HUES64 (cell line): ENCODE data around the gene AIRE.

ENCODE experiments used
- H3K27ac ChIP-seq: 2 replicates; pipeline ENCODE4 v1.7.0; 2013; ENCODE audit warnings: low read depth, low read length, inconsistent platforms
- H3K27me3 ChIP-seq: 2 replicates; pipeline ENCODE4 v1.6.1; 2013; ENCODE audit warnings: mild to moderate bottlenecking, low read length; ENCODE audit not compliant: insufficient read depth
- H3K36me3 ChIP-seq: 2 replicates; pipeline ENCODE4 v1.6.1; 2013; ENCODE audit warnings: mild to moderate bottlenecking, low read length; ENCODE audit not compliant: insufficient read depth
- H3K4me1 ChIP-seq: 2 replicates; pipeline ENCODE4 v1.6.1; 2013; ENCODE audit warnings: mild to moderate bottlenecking, low read length, moderate library complexity; ENCODE audit not compliant: insufficient read depth
- H3K4me3 ChIP-seq: 2 replicates; pipeline ENCODE4 v1.5.1; 2013; ENCODE audit warnings: mild to moderate bottlenecking, low read length, moderate library complexity
- H3K9ac ChIP-seq: 2 replicates; pipeline ENCODE4 v1.6.1; 2013; ENCODE audit warnings: mild to moderate bottlenecking, low read depth, low read length
- H3K9me3 ChIP-seq: 2 replicates; pipeline ENCODE4 v1.6.1; 2013; ENCODE audit warnings: low read depth, low read length; ENCODE audit not compliant: insufficient read depth
- WGBS: fragments of 150-250, 120-280 bp; methylation state at CpG from one replicate; pipeline ENCODE4 v1.1.7; 2013; ENCODE audit warnings: missing lambda C conversion rate; 5-methylcytosine and 5-hydroxymethylcytosine counted together

Gene AIRE

DNA sequence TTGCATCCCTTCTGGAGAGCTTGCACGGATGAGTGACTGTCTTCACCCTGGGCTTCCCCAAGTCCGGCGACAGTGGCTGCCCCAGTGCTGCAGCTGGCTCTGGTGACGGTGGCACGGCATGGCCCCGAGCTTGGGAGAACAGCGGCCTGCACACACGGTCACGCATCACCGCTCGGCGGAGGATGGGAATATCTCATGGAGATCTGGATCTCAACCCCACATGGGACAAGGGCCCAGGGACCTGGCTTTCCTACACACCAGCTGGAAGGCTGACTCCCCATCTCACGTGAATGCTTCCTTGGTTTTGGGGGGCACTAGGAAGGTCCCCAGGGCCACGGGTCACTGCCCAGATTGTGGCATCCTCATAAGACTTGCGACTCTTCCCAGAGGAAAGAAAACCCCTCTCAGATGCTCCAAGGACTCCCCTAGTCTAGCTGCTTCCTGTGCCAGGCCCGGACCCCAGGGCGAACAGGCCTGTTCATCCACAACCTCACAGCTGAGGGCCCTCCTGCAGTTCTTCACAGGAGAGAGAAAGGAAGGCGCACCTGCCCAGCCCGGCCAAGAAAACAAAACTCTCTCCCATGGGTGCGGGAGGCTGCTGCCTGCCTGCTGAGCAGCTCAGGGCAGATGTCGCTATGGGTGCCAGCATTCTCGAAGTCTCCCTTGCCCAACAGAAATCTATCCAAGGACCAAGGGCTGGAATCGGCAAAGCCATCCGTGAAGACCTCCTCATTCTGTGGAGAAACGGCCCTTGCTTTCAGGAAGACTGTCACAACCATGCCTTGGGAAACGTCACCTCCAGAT is 43.6 kb downstream of the AIRE start:
- 94% methylated on average over 26 of the region's 26 CpGs for WGBS
- Histone ChIP-seq H3K4me3 (no peak overlapping the region), H3K27ac (no peak overlapping the region), H3K9me3 (no peaks in the 10 kb centered on the region), H3K27me3 (no peaks in the 10 kb centered on the region), H3K36me3 (peaks cover 20% of the 10 kb centered on the region), H3K4me1 (no peaks in the 10 kb centered on the region), H3K9ac (no peak overlapping the region)

DNA sequence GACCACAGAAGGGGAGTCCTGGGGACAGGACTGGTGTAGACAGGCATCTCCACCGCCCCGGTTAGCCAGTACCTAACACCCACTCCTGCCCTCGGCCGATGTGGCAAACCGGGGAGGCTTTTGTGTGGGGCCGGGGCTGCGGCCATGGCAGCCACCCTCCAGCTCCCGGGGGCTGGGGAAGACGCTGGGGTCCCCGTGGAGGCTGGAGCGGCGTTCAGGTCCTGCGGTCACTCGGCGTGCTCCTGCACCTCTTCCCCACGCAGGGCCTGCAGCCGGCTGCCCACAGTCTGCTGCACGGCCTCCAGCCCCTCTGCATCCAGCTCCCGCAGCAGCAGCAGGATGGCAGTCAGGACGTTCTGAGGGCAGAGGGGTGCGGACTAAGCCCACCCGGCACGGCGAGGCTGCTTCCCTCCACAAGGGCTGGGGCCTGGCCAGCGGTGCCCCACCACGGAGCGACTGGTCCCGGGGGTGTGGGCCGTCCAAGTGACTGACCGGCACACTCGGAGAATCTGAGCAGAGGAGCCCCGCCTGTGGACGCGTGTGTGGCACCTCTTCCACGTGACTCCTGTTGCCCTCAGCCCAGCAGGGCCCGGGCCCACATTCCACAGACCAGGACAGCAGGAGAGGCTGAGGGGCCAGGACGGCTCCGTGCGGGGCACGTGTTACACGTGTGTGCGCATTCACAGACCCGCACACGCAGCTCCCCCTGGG is 44.5 kb downstream of the AIRE start:
- no peaks in the 10 kb centered on the region for H3K4me1 ChIP-seq
- H3K9ac ChIP-seq: no peak overlapping the region
- no peak overlapping the region for H3K4me3 ChIP-seq
- no peaks in the 10 kb centered on the region for H3K9me3 ChIP-seq
- no peaks in the 10 kb centered on the region for H3K27me3 ChIP-seq
- 91% methylated on average over 44 of the region's 44 CpGs for WGBS
- peaks cover 12% of the 10 kb centered on the region for H3K36me3 ChIP-seq
- no peak overlapping the region for H3K27ac ChIP-seq

DNA sequence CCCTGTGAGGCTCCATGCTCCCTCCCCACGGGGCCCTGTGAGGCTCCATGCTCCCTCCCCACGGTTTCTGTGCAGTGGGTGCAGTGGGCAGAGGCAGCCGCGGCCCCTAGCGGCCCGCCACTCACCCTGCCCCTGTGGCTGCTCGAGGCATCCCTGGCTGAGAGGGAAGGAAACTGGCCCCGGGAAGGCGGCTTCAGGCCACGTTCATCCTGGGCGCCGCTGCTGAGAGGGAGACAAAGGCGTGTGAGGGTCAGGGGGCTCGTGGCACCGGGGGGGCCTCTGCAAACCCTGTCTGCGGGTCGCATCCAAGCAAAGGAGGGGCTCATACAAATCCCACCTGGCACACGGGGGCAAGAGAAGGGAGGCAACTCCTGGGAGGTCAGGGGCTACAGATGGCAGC is 45.0 kb downstream of the AIRE start:
- Histone ChIP-seq H3K9ac (no peak overlapping the region), H3K27me3 (no peaks in the 10 kb centered on the region), H3K36me3 (peaks cover 11% of the 10 kb centered on the region; the same call in 1 of the 2 replicates), H3K4me3 (no peak overlapping the region), H3K27ac (no peak overlapping the region), H3K9me3 (no peaks in the 10 kb centered on the region), H3K4me1 (no peaks in the 10 kb centered on the region)
- 92% methylated on average over 18 of the region's 18 CpGs for WGBS

DNA sequence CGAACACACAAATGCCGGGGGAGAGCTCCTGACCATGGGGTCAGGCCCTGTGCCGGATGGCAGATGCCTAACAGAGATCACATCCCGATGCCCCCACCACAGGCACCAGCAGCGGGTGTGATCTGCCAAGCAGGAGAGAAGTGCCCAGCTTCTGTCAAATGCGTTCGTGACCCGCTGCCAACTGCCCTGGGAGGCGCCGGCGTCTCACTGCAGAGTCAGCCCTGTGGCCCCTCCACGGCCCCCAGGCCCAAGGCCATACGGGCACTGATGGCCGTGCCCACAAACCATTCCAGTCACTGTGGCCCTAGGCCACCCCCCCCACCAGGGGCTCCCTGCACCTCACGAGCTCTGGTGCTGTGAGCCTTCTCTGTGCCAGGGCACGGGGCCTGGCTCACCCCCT is 45.5 kb downstream of the AIRE start:
- H3K9me3 ChIP-seq: no peaks in the 10 kb centered on the region
- no peak overlapping the region for H3K4me3 ChIP-seq
- H3K36me3 ChIP-seq: peaks cover 9% of the 10 kb centered on the region
- no peaks in the 10 kb centered on the region for H3K4me1 ChIP-seq
- no peaks in the 10 kb centered on the region for H3K27me3 ChIP-seq
- WGBS: 92% methylated on average over 16 of the region's 16 CpGs
- H3K9ac ChIP-seq: no peak overlapping the region
- H3K27ac ChIP-seq: no peak overlapping the region

DNA sequence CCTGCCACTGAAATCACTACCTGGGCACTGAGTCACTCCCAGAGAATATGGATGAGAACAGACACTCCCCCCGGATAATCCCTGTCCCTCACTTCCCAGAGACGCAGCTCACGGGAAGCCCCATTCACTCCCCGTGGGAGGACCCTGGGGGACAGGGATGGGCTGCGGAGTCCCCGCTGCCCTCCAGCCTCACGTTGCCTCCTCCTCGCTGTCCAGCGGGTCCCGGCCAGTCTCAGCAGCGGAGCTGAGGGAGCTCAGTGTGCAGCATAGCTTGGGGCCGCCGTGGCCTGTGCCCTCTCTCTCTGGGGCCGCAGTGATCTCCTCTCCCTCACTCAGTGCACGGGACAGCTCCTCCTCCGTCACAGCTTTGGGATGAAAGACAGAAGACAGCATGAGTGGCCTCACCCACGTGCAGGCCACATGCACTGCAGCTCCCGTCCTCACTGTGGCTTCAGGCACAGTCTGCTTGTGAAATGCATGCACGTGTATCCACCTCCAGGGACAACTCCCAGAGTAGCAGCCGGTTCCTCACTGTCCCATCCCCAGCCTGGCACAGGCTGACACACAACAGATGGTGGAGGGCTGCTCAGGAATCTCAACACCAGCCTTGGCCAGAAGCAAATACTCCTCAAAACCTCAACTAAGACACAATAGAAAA is 46.1 kb downstream of the AIRE start:
- Histone ChIP-seq H3K4me1 (no peaks in the 10 kb centered on the region), H3K36me3 (peaks cover 10% of the 10 kb centered on the region), H3K9ac (no peak overlapping the region), H3K4me3 (no peak overlapping the region), H3K27me3 (no peaks in the 10 kb centered on the region), H3K27ac (no peak overlapping the region), H3K9me3 (no peaks in the 10 kb centered on the region)
- WGBS: 89% methylated on average over 20 of the region's 20 CpGs

DNA sequence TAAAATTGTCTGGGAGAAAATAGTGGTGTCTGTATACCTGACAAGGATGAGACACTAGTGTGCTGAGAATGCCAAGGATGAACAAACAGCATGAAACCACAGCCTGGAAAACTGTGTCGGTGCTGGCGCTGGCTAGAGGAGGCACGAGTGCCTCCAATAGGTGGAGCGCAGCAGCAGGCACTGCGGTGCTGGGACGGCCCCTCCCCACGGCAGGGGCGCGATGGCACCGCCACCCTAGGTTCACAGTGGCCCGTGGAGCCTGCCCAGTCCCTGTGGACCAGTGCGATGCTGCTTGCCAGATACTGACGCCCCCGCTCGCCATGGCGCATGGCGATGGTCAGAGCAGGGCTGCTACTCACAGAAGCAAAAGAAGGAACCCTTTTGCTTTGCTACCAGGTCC is 46.7 kb downstream of the AIRE start:
- no peak overlapping the region for H3K9ac ChIP-seq
- no peaks in the 10 kb centered on the region for H3K9me3 ChIP-seq
- H3K27ac ChIP-seq: no peak overlapping the region
- 93% methylated on average over 17 of the region's 17 CpGs for WGBS
- peaks cover 13% of the 10 kb centered on the region; the same call in 1 of the 2 replicates for H3K36me3 ChIP-seq
- H3K4me1 ChIP-seq: no peaks in the 10 kb centered on the region
- no peak overlapping the region for H3K4me3 ChIP-seq
- no peaks in the 10 kb centered on the region for H3K27me3 ChIP-seq

DNA sequence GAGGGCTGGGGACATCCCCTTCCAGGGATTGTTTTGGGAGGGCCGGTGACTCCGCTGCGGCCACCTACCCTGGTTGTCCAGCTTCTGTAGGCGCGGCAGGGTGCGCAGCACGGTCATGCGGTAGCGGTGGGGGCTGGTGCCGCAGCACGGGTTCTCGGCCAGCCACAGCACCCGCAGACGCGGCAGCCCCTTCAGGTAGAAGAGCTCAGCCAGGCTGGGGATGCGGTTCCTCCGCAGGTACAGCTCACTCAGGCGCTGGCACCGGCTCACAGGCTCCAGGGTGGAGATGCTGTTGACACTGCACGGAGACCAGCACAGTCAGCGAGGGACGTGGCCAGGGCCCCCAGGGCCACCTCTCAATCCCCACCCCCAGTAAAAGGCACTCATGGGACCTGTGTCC is 47.3 kb downstream of the AIRE start:
- no peak overlapping the region for H3K4me3 ChIP-seq
- WGBS: 95% methylated on average over 22 of the region's 22 CpGs
- H3K9me3 ChIP-seq: no peaks in the 10 kb centered on the region
- peaks cover 10% of the 10 kb centered on the region; the same call in 1 of the 2 replicates for H3K36me3 ChIP-seq
- H3K27me3 ChIP-seq: no peaks in the 10 kb centered on the region
- H3K9ac ChIP-seq: no peak overlapping the region
- no peak overlapping the region for H3K27ac ChIP-seq
- H3K4me1 ChIP-seq: no peaks in the 10 kb centered on the region

DNA sequence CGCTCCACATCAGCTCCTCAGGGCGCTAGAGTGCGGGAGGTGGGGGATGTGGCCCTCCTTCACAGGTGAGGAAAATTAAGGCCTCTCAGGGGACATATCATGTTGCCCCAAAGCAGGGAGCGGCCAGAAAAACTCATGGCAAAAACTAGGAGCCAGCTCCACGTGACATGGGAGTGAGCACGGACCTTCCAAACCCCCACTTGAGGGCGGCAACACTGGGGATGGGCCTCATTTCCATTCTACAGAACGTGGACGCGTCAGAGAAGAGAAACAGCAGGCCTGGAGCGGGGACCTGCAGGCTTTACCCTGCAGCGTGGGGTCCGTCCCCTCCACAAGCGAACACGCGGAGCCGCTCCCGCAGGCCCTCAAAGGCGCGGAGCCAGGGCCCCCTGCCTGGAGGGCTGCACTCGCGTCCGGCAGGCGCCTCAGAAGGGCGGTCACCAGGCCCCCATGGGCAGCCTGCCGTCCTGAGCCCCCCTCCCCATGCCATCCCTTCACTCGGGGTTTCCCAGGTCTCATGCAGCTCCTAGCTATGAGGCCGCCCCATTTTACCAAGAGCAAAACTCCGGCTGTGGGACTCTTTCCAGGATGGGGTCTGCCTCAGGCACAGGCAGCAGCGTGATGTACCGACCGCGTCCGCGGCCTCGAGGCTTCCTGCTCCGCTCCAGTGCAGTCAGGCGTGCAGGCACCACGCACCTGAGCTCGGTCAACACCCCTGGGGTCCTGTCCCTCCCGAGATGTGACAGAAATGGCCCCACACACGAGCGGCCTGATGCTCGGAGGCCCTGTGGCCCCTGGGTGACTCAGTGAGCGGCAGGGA is 48.0 kb downstream of the AIRE start:
- WGBS: 89% methylated on average over 45 of the region's 45 CpGs
- Histone ChIP-seq H3K36me3 (peaks cover 10% of the 10 kb centered on the region; the same call in 1 of the 2 replicates), H3K27ac (no peak overlapping the region), H3K9me3 (no peaks in the 10 kb centered on the region), H3K4me1 (no peaks in the 10 kb centered on the region), H3K9ac (no peak overlapping the region), H3K27me3 (no peaks in the 10 kb centered on the region), H3K4me3 (no peak overlapping the region)

DNA sequence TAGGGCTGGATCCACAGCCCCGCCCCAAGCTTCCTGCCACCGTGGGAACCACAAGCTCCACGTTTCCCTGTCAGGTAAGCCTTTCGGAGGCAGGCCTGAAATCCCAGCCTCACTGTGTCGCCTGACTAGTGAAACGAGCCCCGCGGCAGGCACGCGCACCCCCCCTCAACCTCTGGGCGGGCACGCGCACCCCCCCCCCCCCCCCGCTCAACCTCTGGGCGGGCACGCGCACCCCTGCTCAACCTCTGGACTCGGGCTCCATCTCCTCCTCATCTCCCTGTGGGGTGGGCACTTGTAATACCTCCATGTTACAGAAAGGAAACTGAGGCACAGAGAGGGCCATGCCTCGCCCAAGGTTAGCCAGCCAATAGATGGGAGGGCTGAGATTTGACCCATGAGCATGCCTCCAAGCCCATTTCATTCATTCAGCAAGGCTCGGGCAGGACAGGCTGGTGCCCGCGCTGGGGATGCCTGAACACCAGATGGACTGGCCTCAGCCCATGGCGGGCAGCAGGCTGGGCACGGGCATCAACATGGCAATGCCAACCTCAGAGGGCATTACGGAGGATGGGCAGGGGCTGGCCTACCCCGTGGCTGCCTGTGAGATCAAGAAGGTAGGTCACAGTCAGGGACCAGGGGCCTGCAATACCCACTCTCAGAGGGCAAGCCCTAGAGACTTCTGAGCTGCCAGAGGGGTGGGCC is 48.8 kb downstream of the AIRE start:
- Histone ChIP-seq H3K36me3 (peaks cover 10% of the 10 kb centered on the region; the same call in 1 of the 2 replicates), H3K9ac (no peak overlapping the region), H3K4me3 (no peak overlapping the region), H3K9me3 (no peaks in the 10 kb centered on the region), H3K27me3 (no peaks in the 10 kb centered on the region), H3K27ac (no peak overlapping the region), H3K4me1 (no peaks in the 10 kb centered on the region)
- WGBS: 91% methylated on average over 19 of the region's 26 CpGs

DNA sequence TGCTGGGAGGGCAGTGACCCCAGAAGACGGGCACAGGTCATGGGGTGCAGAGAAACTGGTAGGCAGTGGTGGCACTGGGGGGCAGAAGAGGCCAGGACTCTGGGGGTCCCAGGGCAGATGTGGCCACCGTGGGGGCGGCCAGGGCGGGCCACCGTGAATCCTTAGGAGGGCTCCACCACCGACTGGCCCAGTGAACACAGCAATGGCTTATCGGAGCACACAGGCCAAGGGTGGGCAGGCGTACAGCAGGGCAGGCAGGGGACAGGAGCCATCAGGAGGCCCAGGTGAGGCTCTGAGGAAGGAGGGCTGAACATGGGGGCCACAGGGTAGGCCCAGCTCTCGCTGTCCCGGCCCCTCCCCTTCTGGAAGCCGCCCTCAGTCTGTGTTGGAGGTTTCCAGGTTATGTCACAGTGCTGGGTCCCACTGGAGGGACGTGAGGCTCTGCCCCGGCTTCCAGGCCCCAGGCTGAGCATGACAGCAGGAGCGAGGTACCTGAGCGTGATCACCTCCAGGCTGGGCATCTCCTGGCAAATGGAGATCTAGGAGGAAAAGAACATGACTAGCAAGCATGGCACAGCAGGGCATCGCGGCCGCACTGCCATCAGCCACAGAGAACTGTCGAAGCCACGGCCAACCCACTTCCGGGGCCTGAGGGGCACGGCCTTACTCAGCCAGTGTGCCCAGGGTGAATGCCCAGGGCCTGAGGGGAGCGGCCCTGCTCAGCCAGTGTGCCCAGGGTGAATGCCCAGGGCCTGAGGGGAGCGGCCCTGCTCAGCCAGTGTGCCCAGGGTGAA is 49.8 kb downstream of the AIRE start:
- no peak overlapping the region for H3K9ac ChIP-seq
- WGBS: 91% methylated on average over 23 of the region's 24 CpGs
- no peak overlapping the region for H3K27ac ChIP-seq
- H3K27me3 ChIP-seq: no peaks in the 10 kb centered on the region
- no peaks in the 10 kb centered on the region for H3K9me3 ChIP-seq
- H3K4me3 ChIP-seq: no peak overlapping the region
- peaks cover 5% of the 10 kb centered on the region; the same call in 1 of the 2 replicates for H3K4me1 ChIP-seq
- peaks cover 10% of the 10 kb centered on the region; the same call in 1 of the 2 replicates for H3K36me3 ChIP-seq
